ENCODE data around the gene HNF4A. TPM values are rescaled to one million over a fixed set of nuclear protein-coding genes. Genes with fewer than 3 reads are reported as not detected.

The HNF4A gene
- polyA plus RNA-seq, 1 of the 3 experiments (the other 2 are of a cell fraction), result not detected

DNA sequence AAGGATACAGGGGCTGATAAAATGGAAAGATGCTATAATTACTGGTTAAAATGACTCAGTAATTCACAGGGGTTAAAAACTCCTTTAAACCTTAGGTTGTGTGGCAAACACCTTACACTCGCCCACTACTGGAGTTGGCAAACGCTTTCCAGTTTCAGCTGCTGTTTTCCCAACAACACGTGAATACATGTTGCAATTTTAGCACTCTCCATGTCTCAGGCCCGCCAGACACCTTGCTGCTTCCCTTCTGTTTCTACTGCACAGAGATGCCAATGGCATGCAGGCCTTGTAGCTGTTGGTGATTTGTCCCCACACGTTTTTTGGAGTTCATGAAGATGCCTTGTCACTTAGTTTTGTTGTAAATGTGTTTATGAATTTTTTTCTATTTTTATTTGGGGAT lies 114.8 kb downstream of the HNF4A start:
- Histone ChIP-seq H3K79me2 (ENCODE audit: insufficient read depth) (no peaks in the 10 kb centered on the region), H3K36me3 (replicated peaks in 1 of 2; ENCODE audit: control insufficient read depth in 1 of 2, insufficient read depth in 2 of 2, low read length in 1 of 2) (no peaks in the 10 kb centered on the region), H3K27me3 (ENCODE audit: insufficient read depth) (no peaks in the 10 kb centered on the region), H3K9ac (no peak overlapping the region), H3K4me3 (ENCODE audit: low read depth in 2 of 2, low read length in 1 of 2) (no peak overlapping the region), H3K4me2 (no peak overlapping the region), H3K27ac (ENCODE audit: low read depth in 2 of 2, low read length in 1 of 2) (no peak overlapping the region), H2AFZ (ENCODE audit: low read depth) (no peak overlapping the region), H3K4me1 (ENCODE audit: control insufficient read depth in 1 of 2, insufficient read depth in 2 of 2, low read depth in 1 of 2, low read length in 1 of 2) (peaks cover 0 to 3% of the 10 kb centered on the region in 2 experiments; a peak in 1 of 4 replicates), H3K9me2 (no peaks in the 10 kb centered on the region), H4K20me1 (ENCODE audit: insufficient read depth) (no peaks in the 10 kb centered on the region), H3F3A (replicated peaks; ENCODE audit: insufficient read depth) (no peaks in the 10 kb centered on the region), H3K9me3 (no peaks in the 10 kb centered on the region)
- DNase-seq, result no peak
- no peak for TF ChIP-seq NRF1 (IDR thresholded peaks at IDR 0.05; ENCODE audit: low read depth, low read length)
- no peak for TF ChIP-seq SMC3 (IDR thresholded peaks at IDR 0.05; ENCODE audit: low read depth, low read length)
- no peak for TF ChIP-seq SIN3A (IDR thresholded peaks at IDR 0.05; ENCODE audit: borderline replicate concordance, low read depth, low read length)
- no peak for TF ChIP-seq FOSL2 (IDR thresholded peaks at IDR 0.05; ENCODE audit: borderline replicate concordance, low read depth)
- no peak for TF ChIP-seq FOXJ3 (CRISPR knock-in tag; IDR thresholded peaks at IDR 0.05)
- TF ChIP-seq, protein P1, sequence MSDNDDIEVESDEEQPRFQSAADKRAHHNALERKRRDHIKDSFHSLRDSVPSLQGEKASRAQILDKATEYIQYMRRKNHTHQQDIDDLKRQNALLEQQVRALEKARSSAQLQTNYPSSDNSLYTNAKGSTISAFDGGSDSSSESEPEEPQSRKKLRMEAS (IDR thresholded peaks at IDR 0.05; ENCODE audit: low read depth), result no peak
- TF ChIP-seq USF2 (IDR thresholded peaks at IDR 0.05; ENCODE audit: borderline replicate concordance, low read depth, low read length), result no peak
- no peak for TF ChIP-seq IRF3 (IDR thresholded peaks at IDR 0.05; ENCODE audit: low read depth, low read length)
- TF ChIP-seq FOXM1 (IDR thresholded peaks at IDR 0.05; ENCODE audit: low read depth), result no peak
- TF ChIP-seq YY1 (IDR thresholded peaks at IDR 0.05; ENCODE audit: low read depth), result no peak
- no peak for TF ChIP-seq EZH2phosphoT487 (IDR thresholded peaks at IDR 0.05; ENCODE audit: borderline replicate concordance, low read depth)
- TF ChIP-seq POLR2AphosphoS5 (IDR thresholded peaks at IDR 0.05; ENCODE audit: low read depth, low read length), result no peak
- no peak for TF ChIP-seq ELF1 (IDR thresholded peaks at IDR 0.05)
- TF ChIP-seq MEF2A (IDR thresholded peaks at IDR 0.05; ENCODE audit: borderline replicate concordance, low read depth), result no peak
- TF ChIP-seq, protein P2, sequence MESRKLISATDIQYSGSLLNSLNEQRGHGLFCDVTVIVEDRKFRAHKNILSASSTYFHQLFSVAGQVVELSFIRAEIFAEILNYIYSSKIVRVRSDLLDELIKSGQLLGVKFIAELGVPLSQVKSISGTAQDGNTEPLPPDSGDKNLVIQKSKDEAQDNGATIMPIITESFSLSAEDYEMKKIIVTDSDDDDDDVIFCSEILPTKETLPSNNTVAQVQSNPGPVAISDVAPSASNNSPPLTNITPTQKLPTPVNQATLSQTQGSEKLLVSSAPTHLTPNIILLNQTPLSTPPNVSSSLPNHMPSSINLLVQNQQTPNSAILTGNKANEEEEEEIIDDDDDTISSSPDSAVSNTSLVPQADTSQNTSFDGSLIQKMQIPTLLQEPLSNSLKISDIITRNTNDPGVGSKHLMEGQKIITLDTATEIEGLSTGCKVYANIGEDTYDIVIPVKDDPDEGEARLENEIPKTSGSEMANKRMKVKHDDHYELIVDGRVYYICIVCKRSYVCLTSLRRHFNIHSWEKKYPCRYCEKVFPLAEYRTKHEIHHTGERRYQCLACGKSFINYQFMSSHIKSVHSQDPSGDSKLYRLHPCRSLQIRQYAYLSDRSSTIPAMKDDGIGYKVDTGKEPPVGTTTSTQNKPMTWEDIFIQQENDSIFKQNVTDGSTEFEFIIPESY (IDR thresholded peaks at IDR 0.05; ENCODE audit: borderline replicate concordance, low read depth), result no peak
- TF ChIP-seq CTCF (IDR thresholded peaks at IDR 0.05), result no peak
- TF ChIP-seq, protein P3, sequence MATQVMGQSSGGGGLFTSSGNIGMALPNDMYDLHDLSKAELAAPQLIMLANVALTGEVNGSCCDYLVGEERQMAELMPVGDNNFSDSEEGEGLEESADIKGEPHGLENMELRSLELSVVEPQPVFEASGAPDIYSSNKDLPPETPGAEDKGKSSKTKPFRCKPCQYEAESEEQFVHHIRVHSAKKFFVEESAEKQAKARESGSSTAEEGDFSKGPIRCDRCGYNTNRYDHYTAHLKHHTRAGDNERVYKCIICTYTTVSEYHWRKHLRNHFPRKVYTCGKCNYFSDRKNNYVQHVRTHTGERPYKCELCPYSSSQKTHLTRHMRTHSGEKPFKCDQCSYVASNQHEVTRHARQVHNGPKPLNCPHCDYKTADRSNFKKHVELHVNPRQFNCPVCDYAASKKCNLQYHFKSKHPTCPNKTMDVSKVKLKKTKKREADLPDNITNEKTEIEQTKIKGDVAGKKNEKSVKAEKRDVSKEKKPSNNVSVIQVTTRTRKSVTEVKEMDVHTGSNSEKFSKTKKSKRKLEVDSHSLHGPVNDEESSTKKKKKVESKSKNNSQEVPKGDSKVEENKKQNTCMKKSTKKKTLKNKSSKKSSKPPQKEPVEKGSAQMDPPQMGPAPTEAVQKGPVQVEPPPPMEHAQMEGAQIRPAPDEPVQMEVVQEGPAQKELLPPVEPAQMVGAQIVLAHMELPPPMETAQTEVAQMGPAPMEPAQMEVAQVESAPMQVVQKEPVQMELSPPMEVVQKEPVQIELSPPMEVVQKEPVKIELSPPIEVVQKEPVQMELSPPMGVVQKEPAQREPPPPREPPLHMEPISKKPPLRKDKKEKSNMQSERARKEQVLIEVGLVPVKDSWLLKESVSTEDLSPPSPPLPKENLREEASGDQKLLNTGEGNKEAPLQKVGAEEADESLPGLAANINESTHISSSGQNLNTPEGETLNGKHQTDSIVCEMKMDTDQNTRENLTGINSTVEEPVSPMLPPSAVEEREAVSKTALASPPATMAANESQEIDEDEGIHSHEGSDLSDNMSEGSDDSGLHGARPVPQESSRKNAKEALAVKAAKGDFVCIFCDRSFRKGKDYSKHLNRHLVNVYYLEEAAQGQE (IDR thresholded peaks at IDR 0.05; ENCODE audit: low read depth, low read length), result no peak
- TF ChIP-seq, protein P4, sequence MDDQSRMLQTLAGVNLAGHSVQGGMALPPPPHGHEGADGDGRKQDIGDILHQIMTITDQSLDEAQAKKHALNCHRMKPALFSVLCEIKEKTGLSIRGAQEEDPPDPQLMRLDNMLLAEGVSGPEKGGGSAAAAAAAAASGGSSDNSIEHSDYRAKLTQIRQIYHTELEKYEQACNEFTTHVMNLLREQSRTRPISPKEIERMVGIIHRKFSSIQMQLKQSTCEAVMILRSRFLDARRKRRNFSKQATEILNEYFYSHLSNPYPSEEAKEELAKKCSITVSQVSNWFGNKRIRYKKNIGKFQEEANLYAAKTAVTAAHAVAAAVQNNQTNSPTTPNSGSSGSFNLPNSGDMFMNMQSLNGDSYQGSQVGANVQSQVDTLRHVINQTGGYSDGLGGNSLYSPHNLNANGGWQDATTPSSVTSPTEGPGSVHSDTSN (IDR thresholded peaks at IDR 0.05), result no peak
- no peak for TF ChIP-seq TCF12 (IDR thresholded peaks at IDR 0.05)
- CTCF ChIA-PET, result interaction anchor here (0.5 to 5.9 kb wide), 9 partner anchors 11 to 353 kb away, joined by 3 to 44 read pairs (median 8); no protein-coding TSS in a partner anchor
- POLR2A ChIA-PET, result no interaction called here
- WGBS (ENCODE audit: low lambda C conversion rate), result 55% methylated on average over 5 of the region's 5 CpGs
